Fibroblast of lung (primary cell): ENCODE results near the gene PPP1R12A.

Experiments
- EZH2 ChIP-seq: IDR thresholded peaks from 2 replicates; pipeline ENCODE4 v1.5.1; 2012; ENCODE audit warnings: low read length, control low read depth, mild to moderate bottlenecking; ENCODE audit errors: missing control alignments
- TF ChIP-seq, protein P1 (sequence below), 2 donors: IDR thresholded peaks in 1 of 2; conservative IDR thresholded peaks in 1 of 2; 1 replicate in 1 of 2; 2 replicates in 1 of 2; pipeline ENCODE4 v1.5.1; 2011 to 2012; ENCODE audit warnings: low read length in 2 of 2, control low read depth in 1 of 2, inconsistent platforms in 1 of 2, low read depth in 1 of 2, mild to moderate bottlenecking in 1 of 2

DNA sequence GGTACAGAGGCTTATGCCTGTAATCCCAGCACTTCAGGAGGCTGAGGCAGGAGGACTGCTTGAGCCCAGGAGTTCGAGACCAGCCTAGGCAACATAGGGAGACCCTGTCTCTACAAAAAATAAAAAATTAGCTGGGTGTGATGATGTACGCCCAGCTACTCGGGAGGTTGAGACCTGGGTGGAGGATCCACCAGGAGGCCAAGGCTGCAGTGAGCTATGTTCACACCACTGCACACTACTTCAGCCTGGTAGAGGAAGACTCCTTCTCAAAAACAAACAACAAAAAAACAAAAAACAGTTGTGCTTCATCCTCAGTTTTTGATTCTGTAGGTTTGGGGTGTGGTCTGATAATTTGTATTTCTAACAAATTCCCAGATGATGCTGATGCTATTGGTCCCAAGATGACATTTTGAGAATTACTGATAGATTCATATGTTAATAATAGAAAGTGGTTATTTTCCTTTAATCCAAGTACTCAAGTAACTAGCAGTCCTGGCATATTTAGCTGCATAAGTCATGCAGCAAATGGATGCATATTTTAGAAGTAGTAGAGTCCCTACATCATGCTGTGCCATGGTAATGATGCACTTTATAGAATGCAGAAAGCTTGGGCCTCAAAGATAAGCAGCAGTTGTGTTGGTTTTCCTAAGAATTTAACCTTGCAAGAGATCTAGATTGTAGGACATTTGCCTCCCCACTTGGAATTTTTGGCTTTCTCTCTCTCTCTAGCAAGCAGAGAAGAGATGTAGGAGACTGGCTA lies 168.0 kb downstream of the PPP1R12A start:
- TF ChIP-seq, protein P1, sequence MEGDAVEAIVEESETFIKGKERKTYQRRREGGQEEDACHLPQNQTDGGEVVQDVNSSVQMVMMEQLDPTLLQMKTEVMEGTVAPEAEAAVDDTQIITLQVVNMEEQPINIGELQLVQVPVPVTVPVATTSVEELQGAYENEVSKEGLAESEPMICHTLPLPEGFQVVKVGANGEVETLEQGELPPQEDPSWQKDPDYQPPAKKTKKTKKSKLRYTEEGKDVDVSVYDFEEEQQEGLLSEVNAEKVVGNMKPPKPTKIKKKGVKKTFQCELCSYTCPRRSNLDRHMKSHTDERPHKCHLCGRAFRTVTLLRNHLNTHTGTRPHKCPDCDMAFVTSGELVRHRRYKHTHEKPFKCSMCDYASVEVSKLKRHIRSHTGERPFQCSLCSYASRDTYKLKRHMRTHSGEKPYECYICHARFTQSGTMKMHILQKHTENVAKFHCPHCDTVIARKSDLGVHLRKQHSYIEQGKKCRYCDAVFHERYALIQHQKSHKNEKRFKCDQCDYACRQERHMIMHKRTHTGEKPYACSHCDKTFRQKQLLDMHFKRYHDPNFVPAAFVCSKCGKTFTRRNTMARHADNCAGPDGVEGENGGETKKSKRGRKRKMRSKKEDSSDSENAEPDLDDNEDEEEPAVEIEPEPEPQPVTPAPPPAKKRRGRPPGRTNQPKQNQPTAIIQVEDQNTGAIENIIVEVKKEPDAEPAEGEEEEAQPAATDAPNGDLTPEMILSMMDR (conservative IDR thresholded peaks at IDR 0.05 in 1 of 2, IDR thresholded peaks at IDR 0.05 in 1 of 2; ENCODE audit: low read depth in 1 of 2, low read length in 2 of 2), result no peak
- TF ChIP-seq EZH2, result no peak
